Fibroblast of pulmonary artery (primary cell): ENCODE measurements around the gene LARP1.

Experiments used
- DNase-seq: peaks from one replicate; pipeline ENCODE4 v3.0.0-alpha.2; 2010; ENCODE audit warnings: low read depth
- H3K4me3 ChIP-seq: replicated peaks from 2 replicates; pipeline ENCODE4 v1.5.1; 2011; ENCODE audit warnings: low read depth, mild to moderate bottlenecking, control low read depth, low read length, moderate library complexity
- TF ChIP-seq, protein P1 (sequence below): IDR thresholded peaks from 2 replicates; pipeline ENCODE4 v1.5.1; 2011; ENCODE audit warnings: mild to moderate bottlenecking, control low read depth, low read length, inconsistent platforms; ENCODE audit errors: missing control alignments

LARP1 gene

DNA sequence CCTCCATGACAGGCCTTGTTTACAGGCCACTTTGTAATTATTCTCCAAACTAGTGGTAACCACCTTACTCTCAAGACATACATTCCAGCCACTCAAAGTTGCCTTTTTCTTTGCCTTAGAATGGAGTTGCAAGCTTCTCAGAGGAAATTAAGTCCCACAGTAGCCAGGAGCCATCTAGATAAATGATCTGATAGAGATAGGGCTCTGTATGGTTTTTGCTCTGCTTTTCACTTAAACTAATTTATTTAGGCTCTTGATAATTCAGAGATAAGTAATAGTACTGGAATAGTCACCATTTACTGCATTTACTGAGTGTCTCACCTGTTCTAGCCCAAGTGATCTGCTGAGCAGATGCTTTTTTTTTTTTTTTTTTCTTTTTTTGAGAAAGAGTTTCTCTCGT, 7.5 kb downstream of the LARP1 start:
- DNase-seq: no peak
- no peak overlapping the region for H3K4me3 ChIP-seq
- TF ChIP-seq, protein P1, sequence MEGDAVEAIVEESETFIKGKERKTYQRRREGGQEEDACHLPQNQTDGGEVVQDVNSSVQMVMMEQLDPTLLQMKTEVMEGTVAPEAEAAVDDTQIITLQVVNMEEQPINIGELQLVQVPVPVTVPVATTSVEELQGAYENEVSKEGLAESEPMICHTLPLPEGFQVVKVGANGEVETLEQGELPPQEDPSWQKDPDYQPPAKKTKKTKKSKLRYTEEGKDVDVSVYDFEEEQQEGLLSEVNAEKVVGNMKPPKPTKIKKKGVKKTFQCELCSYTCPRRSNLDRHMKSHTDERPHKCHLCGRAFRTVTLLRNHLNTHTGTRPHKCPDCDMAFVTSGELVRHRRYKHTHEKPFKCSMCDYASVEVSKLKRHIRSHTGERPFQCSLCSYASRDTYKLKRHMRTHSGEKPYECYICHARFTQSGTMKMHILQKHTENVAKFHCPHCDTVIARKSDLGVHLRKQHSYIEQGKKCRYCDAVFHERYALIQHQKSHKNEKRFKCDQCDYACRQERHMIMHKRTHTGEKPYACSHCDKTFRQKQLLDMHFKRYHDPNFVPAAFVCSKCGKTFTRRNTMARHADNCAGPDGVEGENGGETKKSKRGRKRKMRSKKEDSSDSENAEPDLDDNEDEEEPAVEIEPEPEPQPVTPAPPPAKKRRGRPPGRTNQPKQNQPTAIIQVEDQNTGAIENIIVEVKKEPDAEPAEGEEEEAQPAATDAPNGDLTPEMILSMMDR: no peak

DNA sequence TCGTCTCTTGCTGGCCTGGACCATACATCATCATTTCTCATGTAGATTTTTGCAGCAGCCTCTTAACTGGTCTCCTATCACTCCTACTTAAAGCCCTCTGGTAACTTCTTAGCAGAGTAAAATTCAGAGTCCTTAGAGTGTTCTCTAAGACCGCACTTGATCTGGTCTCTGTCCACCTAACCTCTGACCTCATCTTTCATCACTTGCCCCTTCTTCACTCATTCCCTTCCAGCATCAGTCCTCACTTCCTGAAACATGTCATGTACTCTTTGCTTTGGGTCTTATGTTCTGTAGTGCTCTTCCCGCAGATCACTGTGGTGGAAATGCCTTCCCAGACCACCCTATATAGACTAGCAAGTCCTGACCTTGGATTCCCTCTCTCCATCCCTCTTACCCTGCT, 9.8 kb downstream of the LARP1 start:
- no peak for DNase-seq
- TF ChIP-seq, protein P1: no peak

DNA sequence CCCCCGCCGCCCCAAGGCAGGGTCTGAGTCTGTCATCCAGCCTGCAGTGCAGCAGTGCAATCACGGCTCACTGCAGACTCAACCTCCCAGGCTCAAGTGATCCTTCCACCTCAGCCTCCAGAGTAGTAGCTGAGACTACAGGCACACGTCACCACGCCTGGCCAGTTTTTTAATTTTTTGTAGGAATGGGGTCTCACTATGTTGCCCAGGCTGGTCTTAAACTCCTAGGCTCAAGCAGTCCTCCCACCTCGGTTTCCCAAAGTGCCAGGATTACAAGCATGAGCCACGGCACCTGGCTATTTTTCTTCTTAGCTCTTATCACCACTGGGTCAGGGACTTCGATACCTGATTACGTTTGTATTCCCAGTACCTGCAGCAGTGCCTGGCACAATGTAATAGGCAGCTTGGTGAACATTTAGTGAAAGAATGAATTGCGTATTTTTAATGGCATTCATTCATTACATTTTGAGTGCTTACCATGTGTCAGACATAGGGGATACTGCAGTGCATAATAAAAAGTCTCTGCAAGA, 10.3 kb downstream of the LARP1 start:
- TF ChIP-seq, protein P1: no peak
- H3K4me3 ChIP-seq: no peak overlapping the region
- no peak for DNase-seq

More for the DNA sequence above, 9.8 kb downstream of the LARP1 start:
- no peak overlapping the region for H3K4me3 ChIP-seq

DNA sequence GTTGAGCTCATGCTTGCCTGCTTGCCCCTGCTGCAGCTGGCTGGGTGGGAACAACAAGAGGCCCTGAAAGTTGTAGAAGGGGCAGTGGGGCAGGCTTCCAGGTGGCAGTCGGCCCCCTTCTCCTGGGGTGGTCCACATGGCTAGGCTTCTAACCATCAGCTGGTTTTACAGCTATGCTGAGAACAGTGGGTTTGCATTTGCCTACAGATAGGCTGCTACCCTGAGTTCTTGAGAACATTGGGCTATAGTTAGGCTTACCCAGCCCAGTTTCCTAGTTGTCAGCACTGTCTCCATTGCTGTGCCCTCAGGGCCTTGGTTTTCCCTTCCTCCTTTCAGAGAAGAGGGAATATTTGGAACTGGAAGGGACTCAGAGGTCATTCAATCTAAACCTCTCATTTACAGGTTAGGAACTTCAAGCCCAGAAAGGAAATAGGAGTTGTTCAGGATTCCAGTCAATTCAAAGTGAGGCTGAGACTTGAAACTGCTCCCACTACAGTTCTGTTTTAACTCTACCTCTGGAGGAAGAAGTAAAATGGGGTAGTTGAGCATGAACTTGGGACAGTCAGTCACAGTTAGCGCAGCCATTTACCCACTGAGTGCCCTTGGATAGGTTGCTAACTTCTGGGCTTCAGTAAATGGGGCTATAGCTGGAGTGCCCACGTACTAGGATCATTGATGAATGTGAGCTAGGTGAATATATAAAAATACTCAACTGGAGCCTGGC, 11.5 kb downstream of the LARP1 start:
- DNase-seq: no peak
- no peak overlapping the region for H3K4me3 ChIP-seq
- TF ChIP-seq, protein P1: no peak

DNA sequence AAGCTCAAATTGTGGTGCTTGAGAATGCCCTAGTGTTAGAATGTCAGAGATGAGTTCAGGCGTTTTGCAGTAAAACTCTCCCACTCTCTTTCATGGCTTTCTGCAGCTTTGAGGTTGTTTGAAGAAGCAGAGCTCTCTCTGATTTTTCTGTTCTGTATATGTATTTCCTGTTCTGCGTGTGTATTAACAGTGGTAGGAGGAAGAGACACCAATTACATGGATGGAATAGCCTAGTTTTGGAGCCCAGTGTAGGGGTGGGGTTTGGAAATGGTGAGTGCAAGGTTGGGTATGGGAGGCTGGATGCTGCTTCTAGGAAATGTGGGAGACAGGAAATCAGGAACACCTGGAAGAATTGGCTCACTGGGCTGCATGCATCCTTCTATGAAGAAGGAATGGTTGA, 12.4 kb downstream of the LARP1 start:
- DNase-seq: no peak
- TF ChIP-seq, protein P1: no peak
- no peak overlapping the region for H3K4me3 ChIP-seq

DNA sequence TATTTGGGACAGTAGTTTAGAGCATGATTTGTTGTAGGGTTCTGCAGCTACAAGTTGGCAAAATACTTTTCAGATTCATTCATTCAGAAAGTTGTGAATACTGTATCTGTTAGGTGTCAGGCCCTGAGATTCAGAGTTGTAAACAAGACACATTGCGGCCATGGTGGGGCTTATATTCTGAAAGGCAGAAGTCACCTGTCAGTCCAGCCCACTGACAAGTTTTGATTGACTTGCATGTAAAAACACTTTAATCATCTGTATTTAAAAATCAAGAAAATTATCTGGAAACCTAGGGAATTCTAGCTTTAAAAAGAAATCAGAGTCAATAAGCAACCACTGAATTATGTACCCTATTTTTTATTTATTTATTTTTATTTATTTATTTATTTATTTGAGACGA, 13.0 kb downstream of the LARP1 start:
- TF ChIP-seq, protein P1: no peak
- H3K4me3 ChIP-seq: no peak overlapping the region
- no peak for DNase-seq

DNA sequence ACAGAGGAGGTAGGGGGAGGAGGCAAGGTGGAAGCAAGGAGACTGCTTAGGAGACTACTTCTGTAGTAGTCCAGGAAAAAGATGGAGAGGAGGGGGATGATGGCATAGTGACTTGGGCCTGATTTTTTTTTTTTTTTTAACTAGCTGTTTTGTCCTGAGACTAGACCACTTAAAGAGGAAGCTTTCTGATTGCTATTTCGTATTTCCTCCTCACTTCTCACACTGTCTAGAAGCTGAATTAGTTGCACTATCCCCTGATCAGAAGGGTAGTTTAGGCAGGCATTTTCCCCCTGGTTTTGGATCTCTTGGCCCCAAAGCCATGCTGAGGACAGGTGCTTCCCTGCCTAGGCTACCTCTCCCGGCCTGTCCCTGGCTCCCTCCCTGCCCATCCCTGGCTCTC, 14.9 kb downstream of the LARP1 start:
- no peak overlapping the region for H3K4me3 ChIP-seq
- DNase-seq: no peak
- TF ChIP-seq, protein P1: no peak
